ENCODE data around the gene LIMS3. TPM values are rescaled to one million over a fixed set of nuclear protein-coding genes. Genes with fewer than 3 reads are reported as not detected.
"Not testable (repeated sequence)": the region's sequence is repeated elsewhere in the genome, so short reads cannot be mapped to it uniquely, and the experiment has no call there.

Gene LIMS3
- total and polyA plus RNA-seq, 4 donors = 4.7 to 21.7 (median 16.6) TPM; not detected in 1

DNA sequence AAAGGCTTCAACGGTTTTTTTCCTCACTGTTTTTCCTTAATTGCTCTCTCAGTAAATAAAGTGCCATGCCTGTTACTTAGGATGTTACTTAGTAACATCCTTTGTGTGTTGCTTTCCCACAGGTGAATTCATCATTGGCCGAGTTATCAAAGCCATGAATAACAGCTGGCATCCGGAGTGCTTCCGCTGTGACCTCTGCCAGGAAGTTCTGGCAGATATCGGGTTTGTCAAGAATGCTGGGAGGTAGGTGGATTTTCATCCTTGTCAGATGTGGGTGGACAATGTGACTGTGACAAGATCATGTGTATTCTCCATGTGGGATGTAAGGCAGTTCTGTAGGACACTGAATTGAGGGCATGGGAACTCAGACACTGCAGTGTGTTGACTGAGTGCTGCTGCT is 17.3 kb downstream of the LIMS3 start:
- intact Hi-C loops (cut with DNase I); ATAC-seq (ENCODE audit: low FRiP score); H3K36me3 ChIP-seq (ENCODE audit: control insufficient read depth in 1 of 2, insufficient read depth in 2 of 2, low read length in 1 of 2): not testable (repeated sequence)

DNA sequence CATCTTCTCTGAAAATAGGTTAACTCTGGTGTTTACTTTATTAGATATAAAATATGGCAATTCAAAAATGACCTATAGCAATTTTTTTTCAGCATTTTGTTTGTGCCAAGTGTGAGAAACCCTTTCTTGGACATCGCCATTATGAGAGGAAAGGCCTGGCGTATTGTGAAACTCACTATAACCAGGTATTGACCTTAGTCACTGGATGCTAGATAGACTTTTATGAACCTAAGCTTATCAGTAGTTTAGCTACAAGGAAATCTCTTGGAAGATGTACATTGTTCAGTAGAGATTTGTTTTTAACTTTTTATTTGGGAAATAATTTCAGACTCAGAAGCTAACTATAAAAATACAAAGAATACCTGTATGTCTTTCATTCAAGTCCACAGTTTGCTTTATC is 21.7 kb downstream of the LIMS3 start:
- DNase-seq; H3K27me3 ChIP-seq (ENCODE audit: control insufficient read depth in 1 of 2, insufficient read depth in 2 of 2, low read length in 1 of 2); H3K4me1 ChIP-seq (ENCODE audit: control insufficient read depth in 1 of 2, insufficient read depth in 2 of 2, low read length in 2 of 2); H3K4me3 ChIP-seq (ENCODE audit: low read length in 2 of 2); ATAC-seq (ENCODE audit: low FRiP score); intact Hi-C loops (cut with DNase I); H3K9me3 ChIP-seq (ENCODE audit: control insufficient read depth, low read length); H3K36me3 ChIP-seq (ENCODE audit: control insufficient read depth in 1 of 2, insufficient read depth in 2 of 2, low read length in 1 of 2); H3K27ac ChIP-seq (ENCODE audit: low read depth in 1 of 2, low read length in 2 of 2): not testable (repeated sequence)
- WGBS, 2 donors = no CpG with 5 or more reads among the region's 2 CpGs

More for the DNA sequence above, 17.3 kb downstream of the LIMS3 start:
- not testable (repeated sequence) for H3K4me1 ChIP-seq (ENCODE audit: control insufficient read depth in 1 of 2, insufficient read depth in 2 of 2, low read length in 2 of 2); H3K9me3 ChIP-seq (ENCODE audit: control insufficient read depth, low read length); H3K27me3 ChIP-seq (ENCODE audit: control insufficient read depth in 1 of 2, insufficient read depth in 2 of 2, low read length in 1 of 2); DNase-seq; H3K27ac ChIP-seq (ENCODE audit: low read depth in 1 of 2, low read length in 2 of 2); H3K4me3 ChIP-seq (ENCODE audit: low read length in 2 of 2)
- whole genome bisulfite sequencing, 2 donors = no CpG with 5 or more reads among the region's 5 CpGs

DNA sequence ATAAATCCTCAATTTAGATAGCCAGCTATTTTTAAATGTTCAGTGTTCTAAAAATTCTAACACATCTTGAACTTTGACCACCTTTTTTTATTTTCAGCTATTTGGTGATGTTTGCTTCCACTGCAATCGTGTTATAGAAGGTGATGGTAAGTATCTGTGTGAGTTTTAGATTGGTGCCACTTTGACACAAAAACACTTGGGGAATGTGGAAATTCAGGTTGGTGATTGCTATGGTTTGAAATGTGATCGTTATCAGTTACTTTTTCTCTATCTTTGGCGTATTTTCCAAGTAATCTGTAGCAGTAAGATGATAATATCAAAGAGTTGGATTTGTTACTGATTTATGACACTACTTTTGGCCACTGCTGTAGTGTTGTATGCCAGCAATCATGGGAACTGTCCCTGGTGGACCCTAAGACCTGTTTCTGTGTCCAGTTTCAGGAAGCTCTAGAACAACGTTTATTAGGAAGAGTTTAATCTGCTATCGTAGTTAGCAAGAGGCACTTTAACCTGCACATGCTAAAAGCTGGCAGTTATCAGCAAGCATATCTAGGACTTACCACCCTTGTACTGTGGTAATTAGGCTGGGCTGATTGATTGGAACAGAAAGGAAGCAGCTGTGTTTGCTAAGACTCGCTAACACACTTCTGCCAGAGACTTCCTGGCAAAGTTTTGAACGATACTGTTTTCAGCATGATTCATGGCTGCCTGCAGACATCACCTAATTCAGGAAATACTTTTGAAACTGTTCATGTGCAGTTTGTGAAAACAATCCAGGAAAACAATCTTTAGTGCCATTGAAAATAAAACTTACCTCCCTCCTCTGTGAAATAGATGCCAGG is 23.3 kb downstream of the LIMS3 start:
- ATAC-seq (ENCODE audit: low FRiP score) = peak; percentile 83
- intact Hi-C loops (cut with DNase I); H3K27me3 ChIP-seq (ENCODE audit: control insufficient read depth in 1 of 2, insufficient read depth in 2 of 2, low read length in 1 of 2); H3K27ac ChIP-seq (ENCODE audit: low read depth in 1 of 2, low read length in 2 of 2); H3K9me3 ChIP-seq (ENCODE audit: control insufficient read depth, low read length); H3K4me3 ChIP-seq (ENCODE audit: low read length in 2 of 2); H3K36me3 ChIP-seq (ENCODE audit: control insufficient read depth in 1 of 2, insufficient read depth in 2 of 2, low read length in 1 of 2); H3K4me1 ChIP-seq (ENCODE audit: control insufficient read depth in 1 of 2, insufficient read depth in 2 of 2, low read length in 2 of 2); DNase-seq: not testable (repeated sequence)
- WGBS, 2 donors = no CpG with 5 or more reads among the region's 7 CpGs

- H3K36me3 ChIP-seq (ENCODE audit: control insufficient read depth in 1 of 2, insufficient read depth in 2 of 2, low read length in 1 of 2); H3K27ac ChIP-seq (ENCODE audit: low read depth in 1 of 2, low read length in 2 of 2); H3K27me3 ChIP-seq (ENCODE audit: control insufficient read depth in 1 of 2, insufficient read depth in 2 of 2, low read length in 1 of 2); H3K4me1 ChIP-seq (ENCODE audit: control insufficient read depth in 1 of 2, insufficient read depth in 2 of 2, low read length in 2 of 2); H3K9me3 ChIP-seq (ENCODE audit: control insufficient read depth, low read length); DNase-seq; intact Hi-C loops (cut with DNase I); H3K4me3 ChIP-seq (ENCODE audit: low read length in 2 of 2): not testable (repeated sequence)
- ATAC-seq (ENCODE audit: low FRiP score) = peak; percentile 47
- no CpG with 5 or more reads among the region's 2 CpGs for WGBS, 2 donors
Measured at GRCh38 chr2:109924481-109924880, 26.0 kb downstream of the LIMS3 start.

DNA sequence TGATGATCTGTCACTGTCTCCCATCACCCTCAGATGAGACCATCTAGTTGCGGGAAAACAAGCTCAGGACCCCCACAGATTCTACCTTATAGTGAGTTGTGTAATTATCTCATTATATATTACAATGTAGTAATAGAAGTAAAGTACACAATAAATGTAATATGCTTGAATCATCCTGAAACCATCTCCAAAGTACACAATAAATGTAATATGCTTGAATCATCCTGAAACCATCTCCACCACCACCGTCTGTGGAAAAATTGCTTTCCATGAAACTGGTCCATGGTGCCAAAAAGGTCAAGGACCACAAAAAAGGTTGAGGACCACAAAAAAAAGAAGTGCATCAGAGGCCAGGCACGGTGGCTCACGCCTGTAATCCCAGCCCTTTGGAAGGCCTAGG is 29.3 kb downstream of the LIMS3 start:
- H3K9me3 ChIP-seq (ENCODE audit: control insufficient read depth, low read length); H3K36me3 ChIP-seq (ENCODE audit: control insufficient read depth in 1 of 2, insufficient read depth in 2 of 2, low read length in 1 of 2); H3K27me3 ChIP-seq (ENCODE audit: control insufficient read depth in 1 of 2, insufficient read depth in 2 of 2, low read length in 1 of 2); H3K4me3 ChIP-seq (ENCODE audit: low read length in 2 of 2); intact Hi-C loops (cut with DNase I); DNase-seq; ATAC-seq (ENCODE audit: low FRiP score); H3K27ac ChIP-seq (ENCODE audit: low read depth in 1 of 2, low read length in 2 of 2); H3K4me1 ChIP-seq (ENCODE audit: control insufficient read depth in 1 of 2, insufficient read depth in 2 of 2, low read length in 2 of 2): not testable (repeated sequence)
- WGBS, 2 donors = no CpG with 5 or more reads among the region's 4 CpGs

- not testable (repeated sequence) for H3K27me3 ChIP-seq (ENCODE audit: control insufficient read depth in 1 of 2, insufficient read depth in 2 of 2, low read length in 1 of 2)
Measured at GRCh38 chr2:109929222-109929621, 30.7 kb downstream of the LIMS3 start.

DNA sequence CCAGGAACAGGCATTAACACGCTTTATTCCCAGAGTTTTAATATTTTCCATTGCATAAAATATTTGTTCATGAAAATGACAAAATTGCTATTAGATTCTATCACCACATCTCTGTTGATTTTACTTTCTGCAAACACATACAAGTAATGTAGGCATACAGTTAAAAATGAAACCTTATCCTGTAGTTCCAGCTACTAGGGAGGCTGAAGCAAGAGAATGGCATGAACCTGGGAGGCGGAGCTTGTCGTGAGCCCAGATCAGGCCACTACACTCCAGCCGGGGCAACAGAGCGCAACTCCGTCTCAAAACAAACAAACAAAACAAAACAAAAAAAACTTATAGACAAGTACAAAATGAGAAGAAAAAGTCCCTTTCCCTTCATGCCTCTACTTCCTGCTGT is 38.0 kb downstream of the LIMS3 start:
- ATAC-seq (ENCODE audit: low FRiP score); H3K4me3 ChIP-seq (ENCODE audit: low read length in 2 of 2); H3K27me3 ChIP-seq (ENCODE audit: control insufficient read depth in 1 of 2, insufficient read depth in 2 of 2, low read length in 1 of 2); H3K36me3 ChIP-seq (ENCODE audit: control insufficient read depth in 1 of 2, insufficient read depth in 2 of 2, low read length in 1 of 2); DNase-seq; H3K4me1 ChIP-seq (ENCODE audit: control insufficient read depth in 1 of 2, insufficient read depth in 2 of 2, low read length in 2 of 2); H3K9me3 ChIP-seq (ENCODE audit: control insufficient read depth, low read length); H3K27ac ChIP-seq (ENCODE audit: low read depth in 1 of 2, low read length in 2 of 2); intact Hi-C loops (cut with DNase I): not testable (repeated sequence)
- WGBS, 2 donors = no CpG with 5 or more reads among the region's 6 CpGs

More at GRCh38 chr2:109929222-109929621, 30.7 kb downstream of the LIMS3 start:
- ATAC-seq (ENCODE audit: low FRiP score); intact Hi-C loops (cut with DNase I); H3K4me3 ChIP-seq (ENCODE audit: low read length in 2 of 2); H3K36me3 ChIP-seq (ENCODE audit: control insufficient read depth in 1 of 2, insufficient read depth in 2 of 2, low read length in 1 of 2); DNase-seq; H3K27ac ChIP-seq (ENCODE audit: low read depth in 1 of 2, low read length in 2 of 2); H3K9me3 ChIP-seq (ENCODE audit: control insufficient read depth, low read length); H3K4me1 ChIP-seq (ENCODE audit: control insufficient read depth in 1 of 2, insufficient read depth in 2 of 2, low read length in 2 of 2): not testable (repeated sequence)
- WGBS, 2 donors = no CpG with 5 or more reads among the region's 1 CpG

GRCh38 chr2:109945362-109945761 is 46.9 kb downstream of the LIMS3 start:
- ATAC-seq (ENCODE audit: low FRiP score); H3K9me3 ChIP-seq (ENCODE audit: control insufficient read depth, low read length); DNase-seq; H3K27me3 ChIP-seq (ENCODE audit: control insufficient read depth in 1 of 2, insufficient read depth in 2 of 2, low read length in 1 of 2); H3K4me1 ChIP-seq (ENCODE audit: control insufficient read depth in 1 of 2, insufficient read depth in 2 of 2, low read length in 2 of 2); H3K27ac ChIP-seq (ENCODE audit: low read depth in 1 of 2, low read length in 2 of 2); H3K36me3 ChIP-seq (ENCODE audit: control insufficient read depth in 1 of 2, insufficient read depth in 2 of 2, low read length in 1 of 2); intact Hi-C loops (cut with DNase I); H3K4me3 ChIP-seq (ENCODE audit: low read length in 2 of 2): not testable (repeated sequence)
- no CpG with 5 or more reads among the region's 3 CpGs for WGBS, 2 donors

GRCh38 chr2:109947262-109947958 is 48.9 kb downstream of the LIMS3 start:
- ATAC-seq (ENCODE audit: low FRiP score); H3K27ac ChIP-seq (ENCODE audit: low read depth in 1 of 2, low read length in 2 of 2); H3K4me3 ChIP-seq (ENCODE audit: low read length in 2 of 2); H3K4me1 ChIP-seq (ENCODE audit: control insufficient read depth in 1 of 2, insufficient read depth in 2 of 2, low read length in 2 of 2); intact Hi-C loops (cut with DNase I); H3K36me3 ChIP-seq (ENCODE audit: control insufficient read depth in 1 of 2, insufficient read depth in 2 of 2, low read length in 1 of 2); H3K27me3 ChIP-seq (ENCODE audit: control insufficient read depth in 1 of 2, insufficient read depth in 2 of 2, low read length in 1 of 2); H3K9me3 ChIP-seq (ENCODE audit: control insufficient read depth, low read length); DNase-seq: not testable (repeated sequence)
- no CpG with 5 or more reads among the region's 71 CpGs for WGBS, 2 donors

Measured in aorta (tissue), 5 donors.